Adrenal gland (tissue), 12 donors: ENCODE results near the gene TFPI. TPM values are rescaled to one million over a fixed set of nuclear protein-coding genes. Genes with fewer than 3 reads are reported as not detected.
"Not testable (repeated sequence)": the region's sequence is repeated elsewhere in the genome, so short reads cannot be mapped to it uniquely, and the experiment has no call there.

Experiments used
- DNase-seq, 7 donors: peaks; one replicate each; pipeline ENCODE4 v3.0.0-alpha.2; 2019 to 2020
- H3K27ac ChIP-seq, 5 donors: fragments of 200-600 bp; sonication (generic) in 4 of 5; 1 replicate in 3 of 5; 2 replicates in 2 of 5; pipeline versions ENCODE4 v1.5.1 to v1.8.0; 2016 to 2020; ENCODE audit warnings: mild to moderate bottlenecking in 1 of 5
- H3K27me3 ChIP-seq: fragments of 200-600 bp; 2 replicates; pipeline ENCODE4 v1.8.0; 2021
- H3K36me3 ChIP-seq, 2 donors: fragments of 200-600 bp; replicated peaks in 1 of 2; 1 replicate in 1 of 2; 2 replicates in 1 of 2; pipeline versions ENCODE4 v1.5.1 to v1.8.0; 2018 to 2022
- H3K4me1 ChIP-seq, 2 donors: fragments of 200-600 bp; replicated peaks in 1 of 2; 1 replicate in 1 of 2; 2 replicates in 1 of 2; pipeline versions ENCODE4 v1.5.1 to v1.8.0; 2018 to 2021
- H3K4me3 ChIP-seq, 4 donors: fragments of 200-600 bp; sonication (generic) in 3 of 4; one replicate each; pipeline ENCODE4 v1.5.1; 2016 to 2018
- H3K9me3 ChIP-seq, 3 donors: fragments of 200-600 bp; sonication (generic) in 1 of 3; replicated peaks in 1 of 3; 1 replicate in 2 of 3; 2 replicates in 1 of 3; pipeline versions ENCODE4 v1.5.1 to v1.8.0; 2016 to 2021
- CTCF ChIP-seq, 6 experiments: fragments of 450-650 bp in 4 of 6; fragments of 200-600 bp in 2 of 6; sonication (generic) in 1 of 6; IDR thresholded peaks; 1 replicate in 5 of 6; 2 replicates in 1 of 6; pipeline versions ENCODE4 v1.5.1 to v1.8.0; 2016 to 2021; ENCODE audit warnings: antibody characterized with exemption in 6 of 6, mild to moderate bottlenecking in 2 of 6, moderate library complexity in 1 of 6
- POLR2A ChIP-seq, 2 donors: fragments of 450-650 bp; IDR thresholded peaks; one replicate each; pipeline ENCODE4 v1.6.1; 2017; ENCODE audit warnings: antibody characterized with exemption in 2 of 2, mild to moderate bottlenecking in 2 of 2, moderate library complexity in 1 of 2
- WGBS, 4 donors: extraction: QIAGEN DNeasy Blood & Tissue Kit in 2 of 4; methylation state at CpG; one replicate each; pipeline versions ENCODE4 v1.1.5 to v1.1.7; 2013 to 2017; 5-methylcytosine and 5-hydroxymethylcytosine counted together
- intact Hi-C, 2 donors: fragments of 100-400 bp; cut with DNase I; formaldehyde crosslinking; loops; one replicate each; pipeline versions ENCODE4 v1.14.1 to v1.15.0; 2022 to 2023
- polyA plus RNA-seq, 3 donors: library from polyadenylated mRNA; stranded (reverse); fragments of 200-250 nt in 2 of 3; fragments of 350-450 nt in 1 of 3; fragmentation: Illumina TruSeq in 1 of 3; extraction: RNeasy Lipid Tissue Mini Kit (QIAGEN cat#74804) in 1 of 3; gene quantifications; one replicate each; pipeline ENCODE4 v1.2.3, GENCODE V29; 2013 to 2014
- total RNA-seq, 9 donors: library from RNA; depleted of rRNA in 4 of 9; stranded (reverse); fragments of >200 nt in 4 of 9; fragments of 120-200 nt in 1 of 9; fragmentation: NEBNext Ultra II Directional in 1 of 9; extraction: Animal tissue kit (Norgen Biotek cat#: 25700) in 1 of 9; gene quantifications; one replicate each; pipeline versions ENCODE4 v1.1.0 to v1.2.4, GENCODE V29; 2013 to 2023
- donor health status: healthy with polysubstance abuse.
- donor health status: Bipolar disorder and iron deficiency.
- donor health status: DM: yes; HTN: yes; CAD: no.
- donor health status: DM: no; HTN: no; CAD: no.
- donor health status: DM: no; HTN: no; CAD: no.
- donor health status: DM: yes; HTN: yes; CAD: no.

The TFPI gene
- total and polyA plus RNA-seq, 12 donors = 19.7 to 104 (median 33.9) TPM

GRCh38 chr2:187511356-187512315 lies 42.6 kb downstream of the TFPI start:
- Histone ChIP-seq H3K4me3 (no peak overlapping the region), H3K27me3 (no peaks in the 10 kb centered on the region), H3K36me3 (no peaks in the 10 kb centered on the region), H3K27ac (no peak overlapping the region), H3K4me1 (no peaks in the 10 kb centered on the region), H3K9me3 (no peaks in the 10 kb centered on the region)
- TF ChIP-seq CTCF (IDR thresholded peaks at IDR 0.05) (no peak), POLR2A (IDR thresholded peaks at IDR 0.05) (no peak)
- no peak for DNase-seq
- intact Hi-C loops = no loop called here
- WGBS, 4 donors = 76 to 82% (median 78%) methylated on average over 9 of the region's 9 CpGs

GRCh38 chr2:187510419-187511355 lies 43.5 kb downstream of the TFPI start:
- H3K36me3 ChIP-seq, H3K27me3 ChIP-seq, H3K9me3 ChIP-seq, H3K4me3 ChIP-seq, DNase-seq, H3K4me1 ChIP-seq, intact Hi-C loops, H3K27ac ChIP-seq: not testable (repeated sequence)
- WGBS, 4 donors = 84 to 89% (median 87%) methylated on average over 12 to 18 of the region's 18 CpGs

- H3K9me3 ChIP-seq = no peaks in the 10 kb centered on the region
- H3K27me3 ChIP-seq = no peaks in the 10 kb centered on the region
- no peak for TF ChIP-seq CTCF (IDR thresholded peaks at IDR 0.05)
- TF ChIP-seq POLR2A (IDR thresholded peaks at IDR 0.05) = no peak
- intact Hi-C loops = no loop called here
- no peaks in the 10 kb centered on the region for H3K36me3 ChIP-seq
- WGBS, 4 donors = 31 to 44% (median 39%) methylated on average over 4 of the region's 4 CpGs
- no peaks in the 10 kb centered on the region for H3K4me1 ChIP-seq
- DNase-seq = no peak
- no peak overlapping the region for H3K4me3 ChIP-seq
- no peak overlapping the region for H3K27ac ChIP-seq
Observed at GRCh38 chr2:187509667-187510417, 44.4 kb downstream of the TFPI start.

GRCh38 chr2:187506416-187506815 lies 47.8 kb downstream of the TFPI start:
- H3K4me3 ChIP-seq = no peak overlapping the region
- no peaks in the 10 kb centered on the region for H3K36me3 ChIP-seq
- H3K27ac ChIP-seq = no peak overlapping the region
- TF ChIP-seq POLR2A (IDR thresholded peaks at IDR 0.05) = no peak
- no peak for TF ChIP-seq CTCF (IDR thresholded peaks at IDR 0.05)
- no peaks in the 10 kb centered on the region for H3K4me1 ChIP-seq
- 77 to 85% (median 83%) methylated on average over 3 of the region's 3 CpGs for WGBS, 4 donors
- DNase-seq = no peak
- H3K27me3 ChIP-seq = no peaks in the 10 kb centered on the region
- no peaks in the 10 kb centered on the region for H3K9me3 ChIP-seq
- intact Hi-C loops = no loop called here
